H9 (cell line): ENCODE measurements around the gene SLC46A1. TPM values are rescaled to one million over a fixed set of nuclear protein-coding genes. Genes with fewer than 3 reads are reported as not detected.

Experiments
- DNase-seq: peaks from one replicate; pipeline ENCODE4 v3.0.0-alpha.2; 2017
- H2AFZ ChIP-seq: one replicate; pipeline ENCODE4 v1.6.1; 2013; ENCODE audit warnings: mild to moderate bottlenecking, low read length, control low read depth, moderate library complexity
- H2AK5ac ChIP-seq: 2 replicates; pipeline ENCODE4 v1.6.1; 2013; ENCODE audit warnings: low read length, control low read depth, mixed read lengths; ENCODE audit not compliant: insufficient read length
- H2BK120ac ChIP-seq: one replicate; pipeline ENCODE4 v1.6.1; 2013; ENCODE audit warnings: low read depth, mild to moderate bottlenecking, low read length, control low read depth, inconsistent platforms; ENCODE audit not compliant: poor library complexity, severe bottlenecking
- H2BK12ac ChIP-seq: 2 replicates; pipeline ENCODE4 v1.6.1; 2013; ENCODE audit warnings: low read length, control low read depth, mixed read lengths, low read depth; ENCODE audit not compliant: insufficient read length
- H2BK15ac ChIP-seq: 2 replicates; pipeline ENCODE4 v1.6.1; 2013; ENCODE audit warnings: low read depth, low read length, control low read depth
- H2BK20ac ChIP-seq: one replicate; pipeline ENCODE4 v1.6.1; 2013; ENCODE audit warnings: low read depth, mild to moderate bottlenecking, low read length, control low read depth, inconsistent platforms; ENCODE audit not compliant: poor library complexity, severe bottlenecking
- H2BK5ac ChIP-seq: 2 replicates; pipeline ENCODE4 v1.6.1; 2013; ENCODE audit warnings: low read length, control low read depth, mixed read lengths; ENCODE audit not compliant: insufficient read length
- H3K14ac ChIP-seq: 2 replicates; pipeline ENCODE4 v1.6.1; 2013; ENCODE audit warnings: low read length, control low read depth; ENCODE audit not compliant: insufficient read depth
- H3K18ac ChIP-seq: 2 replicates; pipeline ENCODE4 v1.6.1; 2013; ENCODE audit warnings: low read depth, mild to moderate bottlenecking, mixed read lengths, low read length, control low read depth; ENCODE audit not compliant: insufficient read length
- H3K23ac ChIP-seq: 2 replicates; pipeline ENCODE4 v1.6.1; 2013; ENCODE audit warnings: low read length, control low read depth, mixed read lengths, low read depth; ENCODE audit not compliant: insufficient read length
- H3K23me2 ChIP-seq: 2 replicates; pipeline ENCODE4 v1.6.1; 2013; ENCODE audit warnings: low read depth, mild to moderate bottlenecking, mixed read lengths, low read length, control low read depth; ENCODE audit not compliant: insufficient read length, poor library complexity, severe bottlenecking
- H3K27ac ChIP-seq: 2 replicates; pipeline ENCODE4 v1.5.1; 2013; ENCODE audit warnings: low read length, control low read depth, mixed read lengths, low read depth; ENCODE audit not compliant: insufficient read length
- H3K27me3 ChIP-seq: 2 replicates; pipeline ENCODE4 v1.6.1; 2013; ENCODE audit warnings: low read length, control low read depth, inconsistent platforms; ENCODE audit not compliant: insufficient read depth
- H3K4ac ChIP-seq: 2 replicates; pipeline ENCODE4 v1.6.1; 2013; ENCODE audit warnings: low read depth, mild to moderate bottlenecking, control low read depth, inconsistent platforms, low read length, moderate library complexity
- H3K4me1 ChIP-seq: 2 replicates; pipeline ENCODE4 v1.6.1; 2013; ENCODE audit warnings: low read length, control low read depth, inconsistent platforms; ENCODE audit not compliant: insufficient read depth
- H3K4me2 ChIP-seq: 2 replicates; pipeline ENCODE4 v1.6.1; 2013; ENCODE audit warnings: low read length, control low read depth, mixed read lengths; ENCODE audit not compliant: insufficient read length, insufficient read depth
- H3K56ac ChIP-seq: 2 replicates; pipeline ENCODE4 v1.6.1; 2013; ENCODE audit warnings: low read depth, mild to moderate bottlenecking, mixed read lengths, low read length, control low read depth; ENCODE audit not compliant: insufficient read length
- H3K79me1 ChIP-seq: 2 replicates; pipeline ENCODE4 v1.6.1; 2013; ENCODE audit warnings: low read depth, mild to moderate bottlenecking, moderate library complexity, low read length, control low read depth, inconsistent platforms; ENCODE audit not compliant: insufficient read depth, poor library complexity, severe bottlenecking
- H3K79me2 ChIP-seq: 2 replicates; pipeline ENCODE4 v1.6.1; 2013; ENCODE audit warnings: low read length, control low read depth, inconsistent platforms; ENCODE audit not compliant: insufficient read depth
- H3K9ac ChIP-seq: 2 replicates; pipeline ENCODE4 v1.6.1; 2013; ENCODE audit warnings: low read length, control low read depth, mixed read lengths; ENCODE audit not compliant: insufficient read length; ENCODE audit errors: extremely low read depth
- H3K9me3 ChIP-seq: one replicate; pipeline ENCODE4 v1.6.1; 2013; ENCODE audit warnings: low read depth, low read length, inconsistent platforms; ENCODE audit not compliant: control insufficient read depth
- H3T11ph ChIP-seq: one replicate; pipeline ENCODE4 v1.6.1; 2013; ENCODE audit warnings: mild to moderate bottlenecking, low read length, control low read depth, inconsistent platforms
- H4K20me1 ChIP-seq: one replicate; pipeline ENCODE4 v1.6.1; 2013; ENCODE audit not compliant: control insufficient read depth, insufficient read length, insufficient read depth
- H4K5ac ChIP-seq: 2 replicates; pipeline ENCODE4 v1.6.1; 2013; ENCODE audit warnings: low read depth, mild to moderate bottlenecking, mixed read lengths, low read length, control low read depth; ENCODE audit not compliant: insufficient read length
- H4K8ac ChIP-seq: replicated peaks from 2 replicates; pipeline ENCODE4 v1.6.1; 2013; ENCODE audit warnings: low read length, control low read depth, mixed read lengths, low read depth; ENCODE audit not compliant: insufficient read length
- H4K91ac ChIP-seq: 2 replicates; pipeline ENCODE4 v1.6.1; 2013; ENCODE audit warnings: low read depth, mild to moderate bottlenecking, moderate library complexity, mixed read lengths, low read length, control low read depth; ENCODE audit not compliant: insufficient read length
- H3K27ac Mint-ChIP-seq, 3 experiments: 2 replicates in 2 of 3; 3 replicates in 1 of 3; pipeline ENCODE4 v1.8.0; 2020 to 2021; ENCODE audit warnings: mixed read lengths in 3 of 3, mild to moderate bottlenecking in 1 of 3, moderate library complexity in 1 of 3
- H3K27me3 Mint-ChIP-seq: 2 replicates; pipeline ENCODE4 v1.8.0; 2021; ENCODE audit warnings: low read depth, mild to moderate bottlenecking, moderate library complexity, mixed read lengths
- H3K36me3 Mint-ChIP-seq, 3 experiments: 2 replicates in 2 of 3; 3 replicates in 1 of 3; pipeline ENCODE4 v1.8.0; 2020 to 2021; ENCODE audit warnings: low read depth in 3 of 3, mixed read lengths in 3 of 3; ENCODE audit not compliant: insufficient read depth in 1 of 3
- H3K4me1 Mint-ChIP-seq, 2 experiments: 2 replicates each; pipeline ENCODE4 v1.8.0; 2020; ENCODE audit warnings: mixed read lengths in 2 of 2
- H3K4me3 Mint-ChIP-seq, 2 experiments: 2 replicates in 1 of 2; 3 replicates in 1 of 2; pipeline ENCODE4 v1.8.0; 2020 to 2021; ENCODE audit warnings: mild to moderate bottlenecking in 2 of 2, mixed read lengths in 2 of 2, moderate library complexity in 1 of 2
- H3K9me3 Mint-ChIP-seq, 2 experiments: 2 replicates in 1 of 2; 3 replicates in 1 of 2; pipeline ENCODE4 v1.8.0; 2020; ENCODE audit warnings: mild to moderate bottlenecking in 2 of 2, mixed read lengths in 2 of 2, moderate library complexity in 1 of 2
- WGBS: extraction: QIAGEN DNeasy Blood & Tissue Kit; methylation state at CpG from one replicate; pipeline ENCODE4 v1.1.7; 2013; ENCODE audit warnings: missing lambda C conversion rate, low lambda C conversion rate, mixed read lengths; ENCODE audit not compliant: insufficient read length; ENCODE audit errors: extremely low coverage; 5-methylcytosine and 5-hydroxymethylcytosine counted together
- total RNA-seq: library from RNA; stranded (reverse); gene quantifications from 2 replicates; pipeline ENCODE4 v1.2.1, GENCODE V29; 2021
- TF ChIP-seq, protein P1 (sequence below): fragments of 200-600 bp; sonication (generic); conservative IDR thresholded peaks from 3 replicates; pipeline ENCODE4 v1.8.0; 2021; ENCODE audit warnings: antibody characterized with exemption, mild to moderate bottlenecking

SLC46A1 gene
- total RNA-seq, 1 experiment from 2014 or later, result 8.7 TPM

DNA sequence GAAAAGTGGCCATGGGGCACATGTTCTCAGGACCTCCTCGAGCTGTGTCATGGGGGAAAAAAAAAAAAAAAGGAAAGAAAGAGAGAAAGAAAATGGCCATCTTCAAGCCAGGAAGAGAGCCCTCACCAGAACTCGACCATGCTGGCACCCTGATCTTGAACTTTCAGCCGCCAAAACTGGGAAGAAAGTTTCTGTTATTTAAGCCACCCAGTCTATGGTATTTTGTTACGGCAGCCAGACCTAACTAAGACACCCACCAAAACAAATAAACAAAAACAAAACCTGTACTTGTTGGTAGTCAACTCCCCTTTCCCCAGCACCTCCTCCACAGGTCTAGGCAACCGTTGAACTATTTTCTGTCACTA is 41.4 kb upstream of the SLC46A1 start:
- no peaks in the 10 kb centered on the region; a peak in 1 of 5 replicates for H3K9me3 Mint-ChIP-seq
- WGBS, result no CpG with 5 or more reads among the region's 5 CpGs
- H3K27me3 ChIP-seq, result no peaks in the 10 kb centered on the region
- H3K79me1 ChIP-seq, result no peaks in the 10 kb centered on the region
- no peak overlapping the region for H2BK15ac ChIP-seq
- H3K27me3 Mint-ChIP-seq, result peaks cover 10% of the 10 kb centered on the region
- no peaks in the 10 kb centered on the region for H4K20me1 ChIP-seq
- no peak overlapping the region for H4K91ac ChIP-seq
- H3K27ac ChIP-seq, result no peak overlapping the region
- H3K4ac ChIP-seq, result no peak overlapping the region
- no peaks in the 10 kb centered on the region for H3K79me2 ChIP-seq
- H3T11ph ChIP-seq, result no peak overlapping the region
- no peak overlapping the region for H3K9ac ChIP-seq
- no peak overlapping the region for H2BK20ac ChIP-seq
- H2BK120ac ChIP-seq, result no peak overlapping the region
- no peak overlapping the region for H4K5ac ChIP-seq
- no peaks in the 10 kb centered on the region for H3K36me3 Mint-ChIP-seq
- no peaks in the 10 kb centered on the region for H3K23me2 ChIP-seq
- H2BK12ac ChIP-seq, result no peak overlapping the region
- H2AK5ac ChIP-seq, result no peak overlapping the region
- H2AFZ ChIP-seq, result no peak overlapping the region
- H3K14ac ChIP-seq, result no peak overlapping the region
- H4K8ac ChIP-seq, result no peak overlapping the region
- H3K18ac ChIP-seq, result no peak overlapping the region
- no peak for DNase-seq
- no peak overlapping the region for H3K27ac Mint-ChIP-seq
- TF ChIP-seq, protein P1, sequence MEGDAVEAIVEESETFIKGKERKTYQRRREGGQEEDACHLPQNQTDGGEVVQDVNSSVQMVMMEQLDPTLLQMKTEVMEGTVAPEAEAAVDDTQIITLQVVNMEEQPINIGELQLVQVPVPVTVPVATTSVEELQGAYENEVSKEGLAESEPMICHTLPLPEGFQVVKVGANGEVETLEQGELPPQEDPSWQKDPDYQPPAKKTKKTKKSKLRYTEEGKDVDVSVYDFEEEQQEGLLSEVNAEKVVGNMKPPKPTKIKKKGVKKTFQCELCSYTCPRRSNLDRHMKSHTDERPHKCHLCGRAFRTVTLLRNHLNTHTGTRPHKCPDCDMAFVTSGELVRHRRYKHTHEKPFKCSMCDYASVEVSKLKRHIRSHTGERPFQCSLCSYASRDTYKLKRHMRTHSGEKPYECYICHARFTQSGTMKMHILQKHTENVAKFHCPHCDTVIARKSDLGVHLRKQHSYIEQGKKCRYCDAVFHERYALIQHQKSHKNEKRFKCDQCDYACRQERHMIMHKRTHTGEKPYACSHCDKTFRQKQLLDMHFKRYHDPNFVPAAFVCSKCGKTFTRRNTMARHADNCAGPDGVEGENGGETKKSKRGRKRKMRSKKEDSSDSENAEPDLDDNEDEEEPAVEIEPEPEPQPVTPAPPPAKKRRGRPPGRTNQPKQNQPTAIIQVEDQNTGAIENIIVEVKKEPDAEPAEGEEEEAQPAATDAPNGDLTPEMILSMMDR, result no peak
- H3K56ac ChIP-seq, result no peak overlapping the region
- no peaks in the 10 kb centered on the region for H3K9me3 ChIP-seq
- peaks cover 0 to 3% of the 10 kb centered on the region in 2 experiments; a peak in 1 of 4 replicates for H3K4me1 Mint-ChIP-seq
- H3K4me1 ChIP-seq, result no peaks in the 10 kb centered on the region
- no peak overlapping the region for H3K23ac ChIP-seq
- no peak overlapping the region for H2BK5ac ChIP-seq
- no peak overlapping the region for H3K4me2 ChIP-seq
- no peak overlapping the region for H3K4me3 Mint-ChIP-seq
